ENCODE measurements around the gene TBC1D2.

Gene TBC1D2

DNA sequence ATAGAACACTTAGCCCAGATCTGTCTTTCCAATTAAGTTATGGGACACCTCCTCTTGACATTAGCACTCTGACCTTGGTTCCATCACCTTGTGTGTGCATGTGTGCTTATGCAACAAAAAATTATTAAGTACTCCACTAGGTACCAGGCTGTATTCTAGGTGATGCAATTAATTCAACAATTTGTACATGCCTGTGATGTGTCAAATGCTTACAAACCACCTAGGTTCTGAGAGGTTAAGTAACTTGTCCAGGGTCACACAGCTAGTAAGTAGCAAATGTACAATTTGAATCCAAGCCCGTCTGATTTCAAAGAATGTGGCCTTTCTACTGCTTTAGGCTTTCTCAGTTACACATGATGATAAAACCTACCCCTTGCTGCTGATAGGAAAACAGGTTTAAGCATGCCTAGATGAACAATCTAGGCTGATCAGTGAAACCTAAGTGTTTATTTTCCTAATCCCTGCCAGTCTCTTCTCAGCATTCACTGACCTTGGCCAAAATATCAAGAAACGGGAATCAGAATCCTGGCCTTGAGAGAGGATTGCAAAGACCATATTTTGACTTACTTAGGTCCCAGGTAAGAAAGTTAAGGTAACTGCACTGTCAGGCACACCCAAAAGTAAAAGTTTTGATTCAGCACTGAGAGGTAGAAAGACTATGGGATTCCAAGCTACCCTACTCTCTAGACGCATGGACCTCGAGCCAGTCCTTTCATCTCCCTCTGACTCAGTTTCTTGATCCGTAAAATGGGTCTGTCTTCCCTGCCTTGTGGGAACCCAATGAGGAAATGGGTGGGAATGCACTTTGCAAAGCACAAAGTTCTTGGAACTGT is 1.0 kb downstream of the TBC1D2 start:
- DNase-seq (ENCODE audit: low read depth): peak; percentile 71
- H3K4me3 ChIP-seq (ENCODE audit: low read length): peak overlapping the region; percentile 97
- TF ChIP-seq, protein P1, sequence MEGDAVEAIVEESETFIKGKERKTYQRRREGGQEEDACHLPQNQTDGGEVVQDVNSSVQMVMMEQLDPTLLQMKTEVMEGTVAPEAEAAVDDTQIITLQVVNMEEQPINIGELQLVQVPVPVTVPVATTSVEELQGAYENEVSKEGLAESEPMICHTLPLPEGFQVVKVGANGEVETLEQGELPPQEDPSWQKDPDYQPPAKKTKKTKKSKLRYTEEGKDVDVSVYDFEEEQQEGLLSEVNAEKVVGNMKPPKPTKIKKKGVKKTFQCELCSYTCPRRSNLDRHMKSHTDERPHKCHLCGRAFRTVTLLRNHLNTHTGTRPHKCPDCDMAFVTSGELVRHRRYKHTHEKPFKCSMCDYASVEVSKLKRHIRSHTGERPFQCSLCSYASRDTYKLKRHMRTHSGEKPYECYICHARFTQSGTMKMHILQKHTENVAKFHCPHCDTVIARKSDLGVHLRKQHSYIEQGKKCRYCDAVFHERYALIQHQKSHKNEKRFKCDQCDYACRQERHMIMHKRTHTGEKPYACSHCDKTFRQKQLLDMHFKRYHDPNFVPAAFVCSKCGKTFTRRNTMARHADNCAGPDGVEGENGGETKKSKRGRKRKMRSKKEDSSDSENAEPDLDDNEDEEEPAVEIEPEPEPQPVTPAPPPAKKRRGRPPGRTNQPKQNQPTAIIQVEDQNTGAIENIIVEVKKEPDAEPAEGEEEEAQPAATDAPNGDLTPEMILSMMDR (IDR thresholded peaks at IDR 0.05; ENCODE audit: insufficient read depth, low read depth, low read length, missing control alignments): no peak

- peak overlapping the region; percentile 97 for H3K4me3 ChIP-seq (ENCODE audit: low read length)
- DNase-seq (ENCODE audit: low read depth): peak; percentile 37
- TF ChIP-seq, protein P1 (IDR thresholded peaks at IDR 0.05; ENCODE audit: insufficient read depth, low read depth, low read length, missing control alignments): no peak
Observed at GRCh38 chr9:98253565-98253964, 1.9 kb downstream of the TBC1D2 start.

DNA sequence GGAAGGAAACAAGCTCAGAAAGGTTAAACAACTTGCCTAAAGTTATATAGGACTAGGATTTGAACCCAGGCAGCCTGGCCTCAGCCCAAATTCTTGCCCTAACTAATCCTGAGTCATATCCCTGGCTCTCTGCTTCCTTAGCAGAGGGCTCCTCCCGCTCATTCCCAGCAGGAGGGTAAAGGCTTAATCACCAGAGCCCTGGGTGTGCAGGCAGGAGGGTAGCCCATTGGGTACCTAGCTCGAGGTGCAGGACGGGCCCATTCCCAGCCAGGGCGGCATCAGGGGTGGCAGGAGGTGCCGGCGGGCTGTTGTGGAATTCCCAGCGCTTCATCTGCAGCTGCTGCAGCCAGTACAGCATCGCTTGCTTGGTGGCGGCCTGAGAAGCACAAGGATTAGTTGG is 3.9 kb downstream of the TBC1D2 start:
- DNase-seq (ENCODE audit: low read depth): peak; percentile 96
- H3K4me3 ChIP-seq (ENCODE audit: low read length): no peak overlapping the region
- TF ChIP-seq, protein P1 (IDR thresholded peaks at IDR 0.05; ENCODE audit: insufficient read depth, low read depth, low read length, missing control alignments): no peak

GRCh38 chr9:98249771-98250170 is 5.7 kb downstream of the TBC1D2 start:
- TF ChIP-seq, protein P1 (IDR thresholded peaks at IDR 0.05; ENCODE audit: insufficient read depth, low read depth, low read length, missing control alignments): no peak
- H3K4me3 ChIP-seq (ENCODE audit: low read length): no peak overlapping the region
- DNase-seq (ENCODE audit: low read depth): no peak

- DNase-seq (ENCODE audit: low read depth): peak; percentile 98
- TF ChIP-seq, protein P1 (IDR thresholded peaks at IDR 0.05; ENCODE audit: insufficient read depth, low read depth, low read length, missing control alignments): no peak
- no peak overlapping the region for H3K4me3 ChIP-seq (ENCODE audit: low read length)
Observed at GRCh38 chr9:98248737-98249474, 6.5 kb downstream of the TBC1D2 start.

DNA sequence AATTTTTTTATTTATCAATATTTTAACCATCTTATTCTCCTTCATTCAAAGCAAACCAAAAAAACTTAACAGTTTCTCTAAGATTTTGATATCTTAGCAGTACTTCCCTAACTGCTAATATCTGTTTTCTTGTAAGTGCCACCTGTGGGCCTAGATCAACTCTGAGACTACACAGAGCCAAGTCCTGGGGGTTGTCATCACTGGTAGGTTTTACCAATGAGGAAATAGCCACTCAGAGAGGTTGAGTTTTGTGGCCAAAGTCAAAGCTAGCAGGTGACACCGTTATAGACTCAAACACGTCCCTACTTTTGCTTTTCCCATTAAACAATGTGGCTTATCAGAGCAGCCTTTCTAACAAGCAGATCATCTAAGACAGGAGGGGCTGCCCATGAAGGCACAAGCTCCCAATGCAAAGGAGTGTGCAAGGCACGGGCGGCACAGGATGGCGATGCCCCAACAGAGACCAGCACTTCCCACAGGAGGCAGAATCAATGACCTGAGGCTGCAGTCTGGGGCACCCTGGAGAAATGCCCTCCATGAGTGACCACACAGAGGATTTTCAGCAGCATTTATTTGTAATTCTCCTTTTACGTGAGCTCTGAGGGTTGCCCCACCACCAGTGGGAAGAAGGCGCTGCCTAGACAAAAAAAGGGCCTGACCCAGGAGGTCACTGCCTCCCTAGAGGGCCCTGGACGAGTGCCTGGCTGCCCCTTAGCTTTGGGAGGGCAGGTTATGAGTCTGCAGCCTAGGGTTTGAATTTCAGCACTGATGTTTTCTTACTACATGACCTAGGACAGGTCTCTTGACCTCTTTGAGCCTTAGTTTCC is 7.4 kb downstream of the TBC1D2 start:
- TF ChIP-seq, protein P1 (IDR thresholded peaks at IDR 0.05; ENCODE audit: insufficient read depth, low read depth, low read length, missing control alignments): no peak
- H3K4me3 ChIP-seq (ENCODE audit: low read length): no peak overlapping the region
- DNase-seq (ENCODE audit: low read depth): no peak

Data from epithelial cell of esophagus (primary cell).